Neuronal stem cell (in vitro differentiated cells): ENCODE measurements around the gene PLAAT4.
"Not testable (repeated sequence)": the region's sequence is repeated elsewhere in the genome, so short reads cannot be mapped to it uniquely, and the experiment has no call there.

Source experiments
- DNase-seq: peaks from one replicate; pipeline ENCODE4 v3.0.0-alpha.2; 2013; ENCODE audit warnings: low spot score
- H2AFZ ChIP-seq: one replicate; pipeline ENCODE4 v1.6.1; 2013; ENCODE audit warnings: mild to moderate bottlenecking, low read length, inconsistent platforms
- H2AK5ac ChIP-seq: 2 replicates; pipeline ENCODE4 v1.6.1; 2013; ENCODE audit warnings: low read depth, mild to moderate bottlenecking, inconsistent platforms, low read length, moderate library complexity, mixed read lengths
- H2BK120ac ChIP-seq: 2 replicates; pipeline ENCODE4 v1.6.1; 2013; ENCODE audit warnings: low read depth, mild to moderate bottlenecking, inconsistent platforms, low read length, moderate library complexity, mixed read lengths
- H2BK12ac ChIP-seq: one replicate; pipeline ENCODE4 v1.6.1; 2013; ENCODE audit warnings: low read length, inconsistent platforms
- H2BK15ac ChIP-seq: 2 replicates; pipeline ENCODE4 v1.6.1; 2013; ENCODE audit warnings: mild to moderate bottlenecking, low read length, inconsistent platforms, mixed read lengths
- H2BK5ac ChIP-seq: one replicate; pipeline ENCODE4 v1.6.1; 2013; ENCODE audit warnings: inconsistent platforms, mild to moderate bottlenecking, low read length, moderate library complexity
- H3K14ac ChIP-seq: one replicate; pipeline ENCODE4 v1.6.1; 2013; ENCODE audit warnings: low read length, inconsistent platforms
- H3K18ac ChIP-seq: 2 replicates; pipeline ENCODE4 v1.6.1; 2013; ENCODE audit warnings: low read length, inconsistent platforms
- H3K23ac ChIP-seq: 2 replicates; pipeline ENCODE4 v1.6.1; 2013; ENCODE audit warnings: low read depth, mild to moderate bottlenecking, mixed read lengths, low read length, inconsistent platforms; ENCODE audit not compliant: poor library complexity
- H3K27ac ChIP-seq: replicated peaks from 3 replicates; pipeline ENCODE4 v1.5.1; 2013; ENCODE audit warnings: low read length, inconsistent platforms
- H3K27me3 ChIP-seq, 3 experiments: 2 replicates each; pipeline ENCODE4 v1.6.1; 2013; ENCODE audit warnings: low read length in 3 of 3, mild to moderate bottlenecking in 2 of 3, inconsistent platforms in 1 of 3, low read depth in 1 of 3, mixed read lengths in 1 of 3, moderate library complexity in 1 of 3; ENCODE audit not compliant: control insufficient read depth in 3 of 3, insufficient read depth in 3 of 3
- H3K36me3 ChIP-seq, 2 donors: replicated peaks in 1 of 2; 2 replicates each; pipeline ENCODE4 v1.6.1; 2013; ENCODE audit warnings: low read length in 2 of 2; ENCODE audit not compliant: control insufficient read depth in 2 of 2, insufficient read depth in 2 of 2
- H3K4ac ChIP-seq: 2 replicates; pipeline ENCODE4 v1.6.1; 2013; ENCODE audit warnings: inconsistent platforms, mild to moderate bottlenecking, low read length, moderate library complexity
- H3K4me1 ChIP-seq, 2 donors: 1 replicate in 1 of 2; 2 replicates in 1 of 2; pipeline ENCODE4 v1.6.1; 2013; ENCODE audit warnings: low read length in 2 of 2, low read depth in 1 of 2; ENCODE audit not compliant: control insufficient read depth in 2 of 2, insufficient read depth in 1 of 2
- H3K4me2 ChIP-seq: one replicate; pipeline ENCODE4 v1.6.1; 2013; ENCODE audit warnings: mild to moderate bottlenecking, low read length, inconsistent platforms; ENCODE audit not compliant: insufficient read depth, poor library complexity, severe bottlenecking
- H3K4me3 ChIP-seq, 2 donors: 2 replicates each; pipeline ENCODE4 v1.5.1; 2013; ENCODE audit warnings: low read length in 2 of 2, mild to moderate bottlenecking in 2 of 2, inconsistent platforms in 1 of 2, moderate library complexity in 1 of 2
- H3K79me1 ChIP-seq: one replicate; pipeline ENCODE4 v1.6.1; 2013; ENCODE audit warnings: low read depth, mild to moderate bottlenecking, inconsistent platforms, low read length, moderate library complexity
- H3K9ac ChIP-seq: one replicate; pipeline ENCODE4 v1.6.1; 2013; ENCODE audit warnings: mild to moderate bottlenecking, low read depth, low read length, inconsistent platforms; ENCODE audit not compliant: poor library complexity
- H3K9me3 ChIP-seq, 2 donors: replicated peaks in 1 of 2; 2 replicates each; pipeline versions ENCODE3 to v1.6.1; 2013; ENCODE audit warnings: low read length in 2 of 2, mild to moderate bottlenecking in 2 of 2, inconsistent platforms in 1 of 2, low read depth in 1 of 2, mixed read lengths in 1 of 2, moderate library complexity in 1 of 2; ENCODE audit not compliant: control insufficient read depth in 2 of 2, insufficient read depth in 1 of 2
- H4K8ac ChIP-seq: one replicate; pipeline ENCODE4 v1.6.1; 2013; ENCODE audit warnings: low read depth, mild to moderate bottlenecking, inconsistent platforms, low read length, moderate library complexity
- H4K91ac ChIP-seq: one replicate; pipeline ENCODE4 v1.6.1; 2013; ENCODE audit warnings: low read length, low read depth, mild to moderate bottlenecking, inconsistent platforms; ENCODE audit not compliant: poor library complexity
- WGBS, 2 donors: extraction: QIAGEN DNeasy Blood & Tissue Kit; methylation state at CpG; one replicate each; pipeline ENCODE4 v1.1.7; 2013; ENCODE audit warnings: missing lambda C conversion rate in 2 of 2, mixed read lengths in 1 of 2; ENCODE audit not compliant: insufficient read length in 2 of 2, insufficient replicate concordance in 1 of 2; ENCODE audit errors: extremely low coverage in 2 of 2; 5-methylcytosine and 5-hydroxymethylcytosine counted together

PLAAT4 gene

DNA sequence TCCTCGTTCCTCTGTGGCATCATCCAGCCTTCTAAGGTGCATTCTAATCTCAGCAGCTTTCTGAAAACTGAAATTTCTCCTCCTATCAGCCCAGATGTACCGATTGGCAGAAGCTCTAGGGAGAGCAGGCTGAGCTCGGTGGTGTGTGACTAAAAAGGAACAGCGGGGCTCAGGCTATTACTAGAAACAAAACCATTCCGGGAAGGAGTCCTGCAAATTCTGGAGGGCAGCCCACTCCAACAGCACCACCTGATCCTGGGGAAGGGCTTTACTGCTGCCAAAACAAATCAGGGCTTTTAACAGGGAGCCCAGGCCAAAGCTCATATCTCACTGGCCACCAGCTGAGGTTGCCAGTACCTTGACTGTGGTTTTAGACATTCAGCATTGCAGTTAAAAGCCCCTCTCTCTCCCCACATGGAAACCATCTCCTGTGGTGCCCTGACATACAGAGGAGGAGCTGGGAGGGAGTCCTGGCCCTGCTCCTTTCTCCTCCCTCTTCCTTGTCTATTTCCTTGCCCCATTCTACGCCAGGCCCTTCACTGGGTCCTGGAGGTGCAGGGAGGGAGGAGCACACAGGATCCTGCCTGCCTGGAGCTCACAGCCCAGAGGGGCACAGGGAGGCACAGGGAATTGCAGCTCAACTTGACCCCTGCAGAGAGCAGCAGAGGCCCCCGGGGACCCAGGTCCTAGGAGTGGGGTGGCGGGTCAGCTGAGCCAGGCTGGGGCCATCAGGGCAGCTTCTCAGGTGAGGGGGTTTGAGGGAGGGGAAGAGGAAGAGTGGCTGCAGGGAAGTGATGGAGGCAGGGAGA is 889 bp downstream of the PLAAT4 start:
- no peaks in the 10 kb centered on the region for H3K79me1 ChIP-seq
- H4K91ac ChIP-seq = no peak overlapping the region
- peaks cover 0 to 6% of the 10 kb centered on the region in 2 donors for H3K4me1 ChIP-seq
- no peak overlapping the region for H3K9ac ChIP-seq
- no peak for DNase-seq
- no peak overlapping the region for H3K27ac ChIP-seq
- H3K9me3 ChIP-seq = no peaks in the 10 kb centered on the region
- no CpG with 5 or more reads among the region's 8 CpGs for WGBS, 2 donors
- no peak overlapping the region for H3K4me3 ChIP-seq
- peak overlapping the region; percentile 63 for H3K14ac ChIP-seq
- H3K18ac ChIP-seq = peak overlapping the region; percentile 78
- H2AK5ac ChIP-seq = peak overlapping the region; percentile 90
- H2BK120ac ChIP-seq = no peak overlapping the region
- H3K23ac ChIP-seq = peak overlapping the region; percentile 37
- H3K36me3 ChIP-seq = no peaks in the 10 kb centered on the region
- H3K4me2 ChIP-seq = no peak overlapping the region
- peak overlapping the region; percentile 37 for H2AFZ ChIP-seq
- H4K8ac ChIP-seq = no peak overlapping the region
- peaks cover 0 to 7% (median 0%) of the 10 kb centered on the region in 3 experiments for H3K27me3 ChIP-seq
- peak overlapping the region; percentile 26 for H2BK12ac ChIP-seq
- H2BK5ac ChIP-seq = no peak overlapping the region
- peak overlapping the region; percentile 71 for H2BK15ac ChIP-seq
- peak overlapping the region; percentile 41 for H3K4ac ChIP-seq

GRCh38 chr11:63542506-63542905 is 5.9 kb downstream of the PLAAT4 start:
- H3K23ac ChIP-seq, H3K27me3 ChIP-seq, H3K79me1 ChIP-seq, H3K27ac ChIP-seq, H4K8ac ChIP-seq, H3K9ac ChIP-seq, H3K9me3 ChIP-seq, H3K14ac ChIP-seq, H3K18ac ChIP-seq, H3K4me2 ChIP-seq, H2BK15ac ChIP-seq, H4K91ac ChIP-seq, DNase-seq, H2AK5ac ChIP-seq, H2BK5ac ChIP-seq, H2AFZ ChIP-seq, H3K4me1 ChIP-seq, H2BK120ac ChIP-seq, H3K4ac ChIP-seq, H3K36me3 ChIP-seq, H2BK12ac ChIP-seq, H3K4me3 ChIP-seq: not testable (repeated sequence)
- no CpG with 5 or more reads among the region's 2 CpGs for WGBS, 2 donors

- Histone ChIP-seq H3K27me3 (peaks cover 0 to 5% (median 0%) of the 10 kb centered on the region in 3 experiments), H3K18ac (no peak overlapping the region), H3K27ac (no peak overlapping the region), H3K14ac (no peak overlapping the region), H2BK5ac (no peak overlapping the region), H2AK5ac (no peak overlapping the region), H2BK12ac (no peak overlapping the region), H4K8ac (no peak overlapping the region), H3K4me2 (no peak overlapping the region), H3K4me3 (no peak overlapping the region), H3K9me3 (no peaks in the 10 kb centered on the region), H2AFZ (no peak overlapping the region), H3K36me3 (no peaks in the 10 kb centered on the region), H3K9ac (no peak overlapping the region), H2BK15ac (no peak overlapping the region), H2BK120ac (no peak overlapping the region), H4K91ac (no peak overlapping the region), H3K23ac (no peak overlapping the region), H3K4me1 (no peaks in the 10 kb centered on the region), H3K79me1 (no peaks in the 10 kb centered on the region), H3K4ac (no peak overlapping the region)
- no CpG with 5 or more reads among the region's 2 CpGs for WGBS, 2 donors
- no peak for DNase-seq
Measured at GRCh38 chr11:63543711-63544110, 7.1 kb downstream of the PLAAT4 start.

GRCh38 chr11:63547061-63547460 is 10.5 kb downstream of the PLAAT4 start:
- H2BK5ac ChIP-seq = no peak overlapping the region
- H3K9me3 ChIP-seq = no peaks in the 10 kb centered on the region
- H4K8ac ChIP-seq = no peak overlapping the region
- no peak overlapping the region for H3K4me2 ChIP-seq
- no peak overlapping the region for H4K91ac ChIP-seq
- no peaks in the 10 kb centered on the region for H3K36me3 ChIP-seq
- no peak overlapping the region for H3K18ac ChIP-seq
- H3K4me3 ChIP-seq = no peak overlapping the region
- no peak overlapping the region for H2BK15ac ChIP-seq
- no peak overlapping the region for H2BK12ac ChIP-seq
- peaks cover 0 to 5% (median 0%) of the 10 kb centered on the region in 3 experiments for H3K27me3 ChIP-seq
- no peak for DNase-seq
- H3K23ac ChIP-seq = no peak overlapping the region
- H3K27ac ChIP-seq = no peak overlapping the region
- no CpG with 5 or more reads among the region's 1 CpG for WGBS, 2 donors
- peak overlapping the region; percentile 27 for H3K14ac ChIP-seq
- H3K4ac ChIP-seq = no peak overlapping the region
- H2AFZ ChIP-seq = no peak overlapping the region
- H3K4me1 ChIP-seq = peaks cover 0 to 2% of the 10 kb centered on the region in 2 donors
- H2BK120ac ChIP-seq = no peak overlapping the region
- H3K79me1 ChIP-seq = no peaks in the 10 kb centered on the region
- H2AK5ac ChIP-seq = no peak overlapping the region
- no peak overlapping the region for H3K9ac ChIP-seq
